KMS-11 (cell line): Measurements from ENCODE around the gene OTOS.

Experiments
- H2AFZ ChIP-seq: fragments of 200-600 bp; sonication (generic); 2 replicates; pipeline ENCODE4 v1.6.1; 2016; ENCODE audit warnings: antibody characterized with exemption, mixed run types, low read depth
- H3K27ac ChIP-seq: fragments of 200-600 bp; sonication (generic); 2 replicates; pipeline ENCODE4 v1.6.1; 2016; ENCODE audit warnings: mild to moderate bottlenecking, mixed run types
- H3K27me3 ChIP-seq: fragments of 200-600 bp; sonication (generic); 2 replicates; pipeline ENCODE4 v1.6.1; 2017; ENCODE audit warnings: mild to moderate bottlenecking, low read depth, mixed run types, moderate library complexity; ENCODE audit not compliant: insufficient read depth
- H3K36me3 ChIP-seq: fragments of 200-600 bp; sonication (generic); 2 replicates; pipeline ENCODE4 v1.6.1; 2017; ENCODE audit warnings: mild to moderate bottlenecking, mixed run types; ENCODE audit not compliant: insufficient read depth
- H3K4me1 ChIP-seq: fragments of 200-600 bp; sonication (generic); 2 replicates; pipeline ENCODE4 v1.6.1; 2016; ENCODE audit warnings: mild to moderate bottlenecking, low read depth, mixed run types; ENCODE audit not compliant: poor library complexity, severe bottlenecking
- H3K4me2 ChIP-seq: fragments of 200-600 bp; sonication (generic); 2 replicates; pipeline ENCODE4 v1.7.0; 2016; ENCODE audit warnings: mild to moderate bottlenecking, mixed run types
- H3K4me3 ChIP-seq: fragments of 200-600 bp; sonication (generic); IDR thresholded peaks from 2 replicates; pipeline ENCODE4 v1.6.1; 2017; ENCODE audit warnings: low read depth, low read length, mixed read lengths; ENCODE audit not compliant: insufficient read depth
- H3K79me2 ChIP-seq: fragments of 200-600 bp; sonication (generic); 2 replicates; pipeline ENCODE4 v1.6.1; 2016; ENCODE audit warnings: low read depth, mixed run types; ENCODE audit not compliant: insufficient read depth
- H3K9ac ChIP-seq: fragments of 200-600 bp; sonication (generic); 2 replicates; pipeline ENCODE4 v1.6.1; 2016; ENCODE audit warnings: mild to moderate bottlenecking, mixed run types
- H4K20me1 ChIP-seq: fragments of 200-600 bp; sonication (generic); 2 replicates; pipeline ENCODE4 v1.6.1; 2016; ENCODE audit warnings: mild to moderate bottlenecking, mixed run types; ENCODE audit not compliant: insufficient read depth
- TF ChIP-seq, protein P1 (sequence below): fragments of 200-600 bp; sonication (generic); conservative IDR thresholded peaks from 2 replicates; pipeline ENCODE4 v1.6.1; 2017; ENCODE audit warnings: low read depth, mild to moderate bottlenecking, antibody characterized with exemption, low read length, moderate library complexity, mixed read lengths

Gene OTOS

DNA sequence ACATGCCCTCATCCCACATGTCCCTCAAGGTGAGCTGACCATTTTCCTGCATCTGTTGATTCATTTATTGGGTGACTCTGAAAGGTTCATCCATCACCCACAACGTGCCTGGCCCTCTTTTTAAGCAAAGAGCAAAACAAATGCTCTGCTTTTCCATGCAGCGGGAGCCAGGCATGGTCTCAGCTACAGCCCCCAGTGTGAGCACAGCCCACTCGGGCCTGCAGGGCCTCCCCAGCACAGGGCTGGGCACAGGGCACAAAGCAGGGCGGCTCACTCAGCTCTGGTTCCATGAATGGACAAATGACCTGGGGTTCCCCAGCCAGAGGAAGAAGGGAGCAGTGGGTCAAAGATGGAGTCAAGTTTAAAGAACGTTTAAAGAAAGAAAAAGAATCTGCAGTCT, 24.1 kb upstream of the OTOS start:
- TF ChIP-seq, protein P1, sequence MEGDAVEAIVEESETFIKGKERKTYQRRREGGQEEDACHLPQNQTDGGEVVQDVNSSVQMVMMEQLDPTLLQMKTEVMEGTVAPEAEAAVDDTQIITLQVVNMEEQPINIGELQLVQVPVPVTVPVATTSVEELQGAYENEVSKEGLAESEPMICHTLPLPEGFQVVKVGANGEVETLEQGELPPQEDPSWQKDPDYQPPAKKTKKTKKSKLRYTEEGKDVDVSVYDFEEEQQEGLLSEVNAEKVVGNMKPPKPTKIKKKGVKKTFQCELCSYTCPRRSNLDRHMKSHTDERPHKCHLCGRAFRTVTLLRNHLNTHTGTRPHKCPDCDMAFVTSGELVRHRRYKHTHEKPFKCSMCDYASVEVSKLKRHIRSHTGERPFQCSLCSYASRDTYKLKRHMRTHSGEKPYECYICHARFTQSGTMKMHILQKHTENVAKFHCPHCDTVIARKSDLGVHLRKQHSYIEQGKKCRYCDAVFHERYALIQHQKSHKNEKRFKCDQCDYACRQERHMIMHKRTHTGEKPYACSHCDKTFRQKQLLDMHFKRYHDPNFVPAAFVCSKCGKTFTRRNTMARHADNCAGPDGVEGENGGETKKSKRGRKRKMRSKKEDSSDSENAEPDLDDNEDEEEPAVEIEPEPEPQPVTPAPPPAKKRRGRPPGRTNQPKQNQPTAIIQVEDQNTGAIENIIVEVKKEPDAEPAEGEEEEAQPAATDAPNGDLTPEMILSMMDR: no peak
- no peaks in the 10 kb centered on the region; the same call in 1 of the 2 replicates for H3K27me3 ChIP-seq

GRCh38 chr2:240163844-240164574, 23.6 kb upstream of the OTOS start:
- Histone ChIP-seq H3K4me2 (no peak overlapping the region), H3K4me1 (no peaks in the 10 kb centered on the region), H4K20me1 (no peaks in the 10 kb centered on the region), H3K36me3 (no peaks in the 10 kb centered on the region), H3K79me2 (no peaks in the 10 kb centered on the region), H3K4me3 (no peak overlapping the region), H3K27me3 (no peaks in the 10 kb centered on the region; the same call in 1 of the 2 replicates), H3K27ac (no peak overlapping the region), H3K9ac (no peak overlapping the region), H2AFZ (no peak overlapping the region)
- TF ChIP-seq, protein P1: no peak

More for the DNA sequence above, 24.1 kb upstream of the OTOS start:
- H4K20me1 ChIP-seq: no peaks in the 10 kb centered on the region
- H3K4me3 ChIP-seq: no peak overlapping the region
- H3K4me1 ChIP-seq: no peaks in the 10 kb centered on the region
- H3K79me2 ChIP-seq: no peaks in the 10 kb centered on the region
- H3K4me2 ChIP-seq: no peak overlapping the region
- H3K36me3 ChIP-seq: no peaks in the 10 kb centered on the region
- no peak overlapping the region for H2AFZ ChIP-seq
- H3K27ac ChIP-seq: no peak overlapping the region
- H3K9ac ChIP-seq: no peak overlapping the region

- Histone ChIP-seq H3K4me2 (no peak overlapping the region), H3K4me1 (no peaks in the 10 kb centered on the region), H3K27ac (no peak overlapping the region), H2AFZ (no peak overlapping the region), H3K27me3 (no peaks in the 10 kb centered on the region; the same call in 1 of the 2 replicates), H3K9ac (no peak overlapping the region), H3K4me3 (no peak overlapping the region), H3K79me2 (no peaks in the 10 kb centered on the region), H4K20me1 (no peaks in the 10 kb centered on the region), H3K36me3 (no peaks in the 10 kb centered on the region)
- TF ChIP-seq, protein P1: no peak
These were observed 22.7 kb upstream of the OTOS start for GRCh38 chr2:240162939-240163714.

DNA sequence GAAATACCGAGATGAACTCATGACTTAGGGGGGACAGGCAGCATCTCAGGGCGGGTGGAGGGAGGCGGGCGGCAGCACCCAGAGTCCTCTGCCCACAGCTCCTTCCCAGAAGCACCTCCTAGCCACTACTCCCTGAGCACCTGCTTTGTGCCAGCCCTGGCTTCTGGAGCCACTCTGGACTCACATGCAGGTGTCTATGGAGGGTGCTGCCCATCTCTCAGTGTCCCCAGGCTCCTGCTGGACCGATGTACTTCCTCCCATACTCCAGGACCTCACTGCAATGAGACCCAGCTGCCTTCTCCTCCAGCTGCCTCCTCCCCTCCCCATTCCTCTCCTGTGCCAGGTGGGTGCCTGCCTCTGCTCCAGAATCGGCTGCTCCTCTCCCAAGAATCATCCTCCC, 22.1 kb upstream of the OTOS start:
- Histone ChIP-seq H3K27me3 (no peaks in the 10 kb centered on the region; the same call in 1 of the 2 replicates), H3K4me2 (no peak overlapping the region), H4K20me1 (no peaks in the 10 kb centered on the region), H3K4me1 (no peaks in the 10 kb centered on the region), H3K36me3 (no peaks in the 10 kb centered on the region), H3K9ac (no peak overlapping the region), H3K79me2 (no peaks in the 10 kb centered on the region), H3K4me3 (no peak overlapping the region), H3K27ac (no peak overlapping the region), H2AFZ (no peak overlapping the region)
- TF ChIP-seq, protein P1: no peak
